ENCODE measurements around the gene TBC1D12.
"Not testable (repeated sequence)": the region's sequence is repeated elsewhere in the genome, so short reads cannot be mapped to it uniquely, and the experiment has no call there.

TBC1D12 gene

DNA sequence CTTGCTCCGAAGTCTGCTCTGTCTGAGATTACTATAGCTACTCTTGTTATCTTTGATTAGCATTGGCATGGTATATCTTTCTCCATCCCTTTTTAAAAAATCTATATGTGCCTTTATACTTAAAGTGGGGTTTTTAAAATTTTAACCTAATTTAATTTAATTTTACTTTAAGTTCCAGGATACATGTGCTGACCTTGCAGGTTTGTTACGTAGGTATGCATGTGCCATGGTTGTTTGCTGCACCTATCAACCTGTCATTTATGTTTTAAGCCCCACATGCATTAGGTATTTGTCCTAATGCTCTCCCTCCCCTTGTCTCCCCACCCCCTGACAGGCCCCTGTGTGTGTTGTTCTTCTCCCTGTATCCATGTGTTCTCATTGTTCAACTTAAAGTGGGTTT, 54.6 kb downstream of the TBC1D12 start:
- DNase-seq (ENCODE audit: low spot score), result no peak

DNA sequence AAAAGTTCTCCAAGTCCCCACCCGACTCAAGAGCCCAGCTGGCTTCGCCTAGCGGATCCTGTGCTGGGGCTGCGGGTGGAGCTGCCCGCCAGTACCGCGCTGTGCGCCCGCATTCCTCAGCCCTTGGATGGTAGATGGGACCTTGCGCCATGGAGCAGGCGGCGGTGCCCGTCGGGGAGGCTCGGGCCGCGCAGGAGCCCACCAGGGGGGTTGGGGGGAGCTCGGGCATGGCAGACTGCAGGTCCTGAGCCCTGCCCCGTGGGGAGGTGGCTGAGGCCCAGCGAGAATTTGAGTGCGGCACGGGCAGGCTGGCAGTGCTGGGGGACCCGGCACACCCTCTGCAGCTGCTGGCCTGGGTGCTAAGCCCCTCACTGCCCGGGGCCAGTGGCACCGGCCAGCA, 57.0 kb downstream of the TBC1D12 start:
- no peak for DNase-seq (ENCODE audit: low spot score)

DNA sequence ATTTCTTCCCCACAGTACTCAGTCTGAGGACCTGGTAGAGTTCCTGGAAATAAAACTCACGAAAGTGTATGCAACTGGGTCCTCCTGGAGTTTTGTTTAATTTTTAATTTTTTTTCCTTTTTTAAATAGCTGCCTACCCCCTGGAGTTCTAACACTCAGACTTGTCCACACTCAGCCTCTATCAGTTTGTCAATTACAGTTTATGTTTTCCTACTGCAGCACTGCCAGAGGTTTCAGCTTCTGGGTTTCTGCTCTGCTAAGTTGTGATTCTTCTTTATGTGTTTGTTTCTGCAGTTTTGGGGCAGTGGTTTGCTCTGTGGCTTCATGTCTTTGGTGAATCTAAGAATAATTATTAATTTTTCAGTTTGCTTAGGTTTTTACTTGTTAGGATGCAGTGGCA, 59.2 kb downstream of the TBC1D12 start:
- no peak for DNase-seq (ENCODE audit: low spot score)

DNA sequence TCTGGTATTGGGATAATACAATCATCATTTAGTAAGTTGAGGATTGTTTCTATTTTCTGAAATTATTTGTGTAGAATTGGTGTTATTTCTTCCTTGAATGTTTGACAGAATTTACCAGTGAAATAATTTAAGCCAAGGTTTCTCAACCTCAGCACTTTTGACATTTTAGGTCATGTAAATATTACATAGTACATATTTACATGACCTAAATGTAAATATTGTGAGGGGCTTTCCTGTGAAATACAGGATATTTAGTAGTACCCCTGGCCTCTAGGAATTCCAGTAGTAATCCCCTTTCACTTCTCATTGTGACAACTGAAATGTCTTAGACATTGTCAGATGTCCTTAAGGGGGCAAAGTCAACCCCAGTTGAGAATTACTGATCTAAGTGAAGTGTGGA, 59.8 kb downstream of the TBC1D12 start:
- DNase-seq (ENCODE audit: low spot score), result no peak

DNA sequence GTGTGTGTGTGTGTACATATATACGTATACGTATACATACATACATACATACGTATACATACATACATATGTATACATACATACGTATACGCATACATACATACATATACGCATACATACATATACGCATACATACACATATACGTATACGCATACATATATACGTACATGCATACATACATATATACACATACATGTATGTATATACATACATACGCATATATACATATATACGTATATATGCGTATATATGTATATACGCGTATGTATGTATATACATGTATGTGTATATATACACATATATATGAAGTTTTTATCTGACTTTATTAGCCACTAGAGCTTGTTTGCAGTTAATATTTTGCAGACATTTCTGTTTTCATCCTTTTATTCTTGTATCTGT, 63.3 kb downstream of the TBC1D12 start:
- no peak for DNase-seq (ENCODE audit: low spot score)

DNA sequence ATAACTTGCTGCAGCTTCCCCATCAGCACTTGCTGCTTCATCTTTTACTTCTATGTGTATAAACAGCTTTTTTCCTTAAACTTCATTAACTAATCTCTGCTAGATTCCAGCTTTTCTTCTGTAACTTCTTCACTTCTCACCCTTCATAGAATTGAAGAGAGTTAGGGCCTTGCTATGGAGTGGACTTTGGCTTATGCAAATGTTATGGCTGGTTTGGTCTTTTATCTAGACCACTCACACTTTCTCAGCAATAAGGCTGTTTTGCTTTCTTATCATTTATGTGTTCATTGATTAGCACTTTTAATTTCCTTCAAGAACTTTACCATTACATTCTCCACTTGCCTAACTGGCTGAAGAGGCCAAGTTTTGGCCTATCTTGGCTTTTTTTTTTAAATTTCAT, 79.1 kb downstream of the TBC1D12 start:
- DNase-seq (ENCODE audit: low spot score), result no peak

DNA sequence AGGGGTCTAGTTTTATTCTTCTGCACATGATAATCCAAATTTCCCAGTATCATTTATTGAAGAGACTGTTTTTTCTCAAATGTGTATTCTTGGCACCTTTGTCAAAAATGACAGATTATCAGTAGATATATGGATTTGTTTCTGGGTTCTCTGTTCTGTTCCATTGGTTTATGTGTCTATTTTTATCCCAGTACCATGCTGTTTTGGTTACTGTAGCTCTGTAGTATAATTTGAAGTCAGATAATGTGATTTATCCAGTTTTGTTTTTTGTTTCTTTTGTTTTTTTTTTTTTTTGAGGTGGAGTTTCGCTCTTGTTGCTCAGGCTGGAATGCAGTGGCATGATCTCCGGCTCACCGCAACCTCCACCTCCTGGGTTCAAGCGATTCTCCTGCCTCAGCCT, 81.6 kb downstream of the TBC1D12 start:
- DNase-seq (ENCODE audit: low spot score), result no peak

DNA sequence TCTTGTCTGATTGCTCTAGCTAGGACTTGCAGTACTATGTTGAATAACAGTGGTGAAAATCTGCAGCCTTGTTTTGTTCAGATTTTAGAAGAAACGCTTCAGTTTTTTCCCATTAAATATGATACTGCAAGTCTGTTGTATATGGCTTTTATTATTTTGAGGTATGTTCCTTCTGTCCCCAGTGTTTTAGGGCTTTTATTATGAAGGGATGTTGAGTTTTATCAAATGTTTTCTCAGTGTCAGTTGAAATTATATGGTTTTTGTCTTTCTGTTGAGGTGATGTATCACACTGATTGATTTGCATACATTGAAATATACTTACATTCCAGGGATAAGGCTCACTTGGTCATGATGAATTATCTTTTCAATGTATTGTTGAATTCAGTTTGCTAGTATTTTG, 82.8 kb downstream of the TBC1D12 start:
- DNase-seq (ENCODE audit: low spot score), result no peak

DNA sequence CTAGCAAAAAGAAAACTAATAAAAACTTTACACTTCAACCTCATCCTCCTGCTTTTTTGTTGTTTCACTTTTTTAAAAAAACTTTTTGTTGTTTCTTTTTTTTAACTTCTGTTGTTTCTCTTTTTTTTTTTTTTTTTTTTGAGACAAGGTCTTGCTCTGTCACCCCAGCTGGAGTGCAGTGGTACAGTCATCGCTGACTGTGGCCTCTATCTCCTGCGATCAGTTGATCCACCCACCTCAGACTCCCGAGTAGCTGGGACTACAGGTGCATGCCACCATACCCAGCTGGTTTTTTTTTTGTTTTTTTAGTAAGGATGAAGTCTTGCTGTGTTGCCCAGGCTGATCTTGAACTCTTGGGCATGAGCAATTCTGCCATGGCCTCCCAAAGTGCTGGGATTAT, 85.2 kb downstream of the TBC1D12 start:
- DNase-seq (ENCODE audit: low spot score), result no peak

DNA sequence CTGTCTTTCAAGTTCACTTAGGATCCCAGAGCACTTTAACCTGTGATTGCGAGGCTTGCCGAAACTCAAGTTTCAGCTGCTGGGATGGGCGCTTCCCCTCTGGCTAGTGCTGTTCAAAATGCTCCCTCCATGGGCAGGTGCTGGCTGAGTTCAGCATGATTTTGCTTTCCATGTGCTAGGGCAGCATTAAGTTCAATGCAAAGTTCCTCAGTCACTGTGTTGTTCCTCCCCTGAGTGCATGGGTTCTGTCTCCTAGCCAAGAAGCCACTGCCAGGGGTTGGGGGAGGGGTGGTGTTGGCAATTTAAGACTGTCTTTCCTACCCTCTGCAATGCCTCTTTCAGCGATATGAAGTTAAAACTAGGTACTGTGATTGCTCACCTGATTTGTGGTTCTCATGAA, 86.8 kb downstream of the TBC1D12 start:
- no peak for DNase-seq (ENCODE audit: low spot score)

DNA sequence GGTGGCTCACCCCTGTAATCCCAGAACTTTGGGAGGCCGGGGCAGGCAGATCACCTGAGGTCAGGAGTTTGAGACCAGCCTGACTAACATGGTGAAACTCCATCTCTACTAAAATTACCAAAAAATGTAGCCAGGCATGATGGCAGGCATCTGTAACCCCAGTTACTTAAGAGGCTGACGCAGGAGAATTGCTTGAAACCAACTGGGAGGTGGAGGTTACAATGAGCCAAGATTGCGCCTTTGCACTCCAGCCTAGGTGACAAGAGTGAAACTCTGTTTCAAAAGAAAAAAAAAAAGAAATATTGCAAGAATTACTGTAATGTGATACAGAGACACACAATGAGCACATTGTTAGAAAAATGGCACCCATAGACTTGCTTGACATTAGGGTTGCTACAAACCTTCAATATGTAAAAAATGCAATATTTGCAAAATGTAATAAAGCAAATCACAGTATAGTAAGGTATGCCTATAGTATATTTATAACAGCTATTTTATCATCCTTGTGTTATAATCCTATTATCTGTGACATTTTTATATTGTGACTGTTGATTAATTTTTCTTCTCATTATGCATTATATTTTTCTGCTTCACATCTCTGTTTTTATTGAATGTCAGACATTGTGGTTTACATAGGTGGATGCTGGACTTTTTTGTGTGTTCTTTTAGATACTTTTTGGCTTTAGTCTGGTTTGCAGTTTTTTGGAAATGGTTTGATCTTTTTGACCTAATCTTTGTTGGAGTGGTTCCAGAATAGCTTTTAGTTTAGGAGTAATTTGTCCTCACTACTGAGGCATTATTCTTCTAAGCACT, 87.8 kb downstream of the TBC1D12 start:
- no peak for DNase-seq (ENCODE audit: low spot score)

DNA sequence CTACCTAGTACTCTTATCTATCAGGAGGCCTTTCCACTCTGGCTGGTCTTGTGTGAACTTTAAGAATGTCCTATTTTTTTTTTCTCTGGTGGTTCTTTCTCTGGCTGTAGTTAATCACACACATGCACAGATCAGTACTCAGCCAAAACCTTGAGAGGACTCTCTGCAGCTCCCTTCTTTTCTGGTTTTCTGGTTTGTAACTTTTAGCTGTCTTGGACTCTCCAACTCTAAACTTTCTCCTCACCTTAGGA, 88.4 kb downstream of the TBC1D12 start:
- no peak for DNase-seq (ENCODE audit: low spot score)

DNA sequence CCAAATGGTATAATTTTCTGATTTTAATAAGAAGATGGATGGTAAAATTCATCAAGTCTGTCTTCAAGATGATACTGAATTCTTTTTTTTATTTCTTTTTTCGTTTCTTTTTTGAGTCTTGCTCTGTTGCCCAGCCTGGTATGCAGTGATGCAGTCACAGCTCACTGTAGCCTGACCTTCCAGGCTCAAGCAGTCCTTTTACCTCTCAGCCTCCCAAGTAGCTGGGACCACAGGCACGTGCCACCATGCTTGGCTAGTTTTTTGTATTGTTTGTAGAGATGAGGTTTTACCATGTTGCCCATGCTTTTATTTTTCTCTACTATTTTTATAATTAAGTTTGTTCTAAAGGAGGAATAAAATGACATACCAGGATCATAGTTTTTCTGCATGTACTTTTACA, 91.1 kb downstream of the TBC1D12 start:
- no peak for DNase-seq (ENCODE audit: low spot score)

DNA sequence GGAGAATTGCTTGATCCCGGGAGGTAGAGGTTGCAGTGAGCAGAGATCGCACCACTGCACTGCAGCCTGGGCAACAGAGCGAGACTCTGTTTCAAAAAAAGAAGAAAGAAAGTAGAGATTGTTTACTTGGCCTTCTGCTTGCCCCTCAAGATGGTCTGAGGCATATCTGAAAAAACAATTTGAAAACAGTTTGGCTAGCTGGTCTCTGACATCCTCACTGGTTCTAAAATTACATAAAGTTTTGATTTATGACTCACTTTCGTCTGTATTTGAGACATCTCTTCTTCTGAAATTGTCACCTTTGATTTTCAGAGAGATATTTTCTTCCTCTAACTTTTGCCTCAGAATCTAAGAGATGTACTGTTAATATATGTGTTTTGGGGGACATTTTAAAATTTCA, 93.7 kb downstream of the TBC1D12 start:
- DNase-seq (ENCODE audit: low spot score), result no peak

DNA sequence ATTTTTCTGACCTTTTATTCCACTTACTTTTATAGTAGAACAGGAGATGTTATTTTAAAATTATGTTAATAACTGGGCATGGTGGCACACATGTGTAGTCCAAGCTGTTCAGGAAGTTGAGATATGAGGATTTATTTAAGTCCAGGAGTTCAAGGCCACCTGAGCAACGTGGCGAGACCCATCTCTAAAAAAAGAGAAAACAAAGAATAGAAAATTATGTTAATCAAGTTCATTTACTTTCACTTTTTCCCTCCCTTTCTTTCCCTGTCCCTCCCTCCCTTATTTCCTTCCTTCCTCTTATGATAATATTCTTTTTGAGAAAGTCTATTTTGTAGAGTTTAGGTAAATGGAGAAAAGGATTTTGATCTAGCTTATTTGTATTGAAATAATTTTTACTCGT, 94.3 kb downstream of the TBC1D12 start:
- no peak for DNase-seq (ENCODE audit: low spot score)

DNA sequence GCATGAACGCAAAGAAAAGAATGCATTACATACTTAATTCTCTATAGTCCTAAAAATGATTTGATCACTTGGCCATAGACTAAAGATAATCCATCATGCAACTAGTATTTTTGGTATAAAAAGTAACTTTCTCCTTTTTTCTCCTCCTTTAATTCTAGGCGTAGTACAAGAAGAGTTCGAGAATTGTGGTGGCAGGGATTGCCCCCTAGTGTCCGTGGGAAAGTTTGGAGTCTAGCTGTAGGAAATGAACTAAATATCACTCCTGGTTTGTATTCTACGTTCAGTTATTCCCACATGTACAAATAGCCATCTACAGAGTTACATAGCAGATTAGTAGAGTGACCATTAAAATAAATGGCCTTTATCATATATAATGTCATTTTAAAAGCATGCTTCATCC, 97.7 kb downstream of the TBC1D12 start:
- DNase-seq (ENCODE audit: low spot score), result no peak

DNA sequence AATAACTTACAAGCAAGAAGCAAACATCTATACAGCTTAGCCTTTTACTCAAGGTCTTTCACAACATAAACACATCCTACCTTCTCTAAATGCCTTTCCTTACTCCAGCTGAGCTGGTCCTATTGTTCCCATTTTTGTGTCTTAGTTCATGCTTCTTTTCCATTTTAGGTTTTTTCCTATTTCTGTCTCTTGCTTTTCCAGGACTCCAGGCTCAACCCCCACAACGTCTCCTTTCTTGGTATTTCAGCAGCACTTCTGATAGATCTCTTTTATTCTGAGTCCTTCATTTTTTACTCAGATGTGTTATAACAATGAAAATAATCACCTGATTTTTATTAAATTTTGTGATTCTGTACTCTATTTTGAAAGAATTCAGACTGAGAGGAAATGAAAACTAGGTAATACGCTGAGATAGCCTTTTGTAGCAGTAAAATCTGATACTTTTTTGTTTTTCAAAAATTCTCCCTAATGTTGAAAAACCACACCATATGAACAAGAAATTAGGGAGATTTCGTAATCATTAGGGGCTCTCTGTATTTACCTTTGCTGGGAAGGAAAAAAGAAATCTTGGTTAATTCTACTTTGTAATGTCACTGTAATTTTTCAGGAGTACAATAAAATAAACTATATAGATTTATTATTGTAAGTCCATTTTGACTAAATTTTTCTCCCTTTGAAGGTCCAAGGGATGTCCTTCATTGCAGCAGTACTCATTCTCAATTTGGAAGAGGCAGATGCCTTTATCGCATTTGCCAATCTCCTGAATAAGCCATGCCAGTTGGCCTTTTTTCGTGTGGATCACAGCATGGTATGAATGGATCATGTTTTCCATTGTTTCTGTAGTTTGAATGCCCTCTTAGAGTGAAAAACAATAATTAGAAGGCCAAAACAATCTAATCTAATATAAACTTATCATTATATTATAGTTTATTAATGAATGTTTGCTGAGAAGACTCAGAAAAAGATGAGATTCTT, 119.2 kb downstream of the TBC1D12 start:
- DNase-seq (ENCODE audit: low spot score), result no peak

DNA sequence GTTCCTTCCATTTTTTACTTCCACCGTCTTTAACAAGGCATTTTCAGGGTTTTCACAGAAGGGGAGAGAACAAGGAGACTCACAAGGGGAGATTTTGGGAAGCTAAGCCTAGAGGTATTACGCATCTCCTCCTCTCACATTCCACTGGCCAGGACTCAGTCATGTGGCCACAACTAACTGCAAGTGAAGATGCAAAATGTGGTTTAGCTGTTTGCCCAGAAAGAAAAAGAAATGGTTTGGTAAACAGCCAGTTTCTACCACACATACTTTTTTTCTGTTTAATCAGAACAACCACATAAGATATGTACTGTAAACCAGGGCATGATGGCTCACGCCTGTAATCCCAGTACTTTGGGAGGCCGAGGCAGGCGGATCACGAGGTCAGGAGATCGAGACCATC, 121.8 kb downstream of the TBC1D12 start:
- DNase-seq (ENCODE audit: low spot score), result peak; percentile 25

DNA sequence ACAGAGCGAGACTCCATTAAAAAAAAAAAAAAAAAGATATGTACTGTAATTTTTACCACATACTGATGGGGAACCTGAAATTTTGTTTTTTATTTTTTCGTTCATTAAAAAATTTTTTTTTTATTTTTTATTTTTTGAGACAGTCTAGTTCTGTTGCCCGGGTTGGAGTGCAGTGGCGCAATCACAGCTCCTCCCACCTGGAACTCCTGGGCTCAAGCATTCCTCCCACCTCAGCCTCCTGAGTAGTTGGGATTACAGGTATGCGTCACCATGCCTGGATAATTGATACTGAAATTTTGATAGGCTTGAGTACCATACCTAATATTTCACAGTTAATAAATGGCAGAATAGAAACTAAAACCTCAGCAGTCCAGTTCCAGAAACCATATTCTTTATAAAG, 122.4 kb downstream of the TBC1D12 start:
- no peak for DNase-seq (ENCODE audit: low spot score)

DNA sequence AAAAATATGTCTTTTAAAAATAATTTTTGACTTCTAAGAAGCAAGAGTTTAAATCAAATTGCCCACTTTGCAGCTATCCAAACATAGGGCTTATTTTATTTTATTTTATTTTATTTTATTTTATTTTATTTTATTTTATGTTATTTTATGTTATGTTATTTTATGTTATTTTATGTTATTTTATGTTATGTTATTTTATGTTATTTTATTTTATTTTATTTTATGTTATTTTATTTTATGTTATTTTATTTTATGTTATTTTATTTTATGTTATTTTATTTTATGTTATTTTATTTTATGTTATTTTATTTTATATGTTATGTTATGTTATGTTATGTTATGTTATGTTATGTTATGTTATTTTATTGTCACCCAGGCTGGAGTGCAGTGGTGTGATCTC, 129.2 kb downstream of the TBC1D12 start:
- not testable (repeated sequence) for DNase-seq (ENCODE audit: low spot score)

DNA sequence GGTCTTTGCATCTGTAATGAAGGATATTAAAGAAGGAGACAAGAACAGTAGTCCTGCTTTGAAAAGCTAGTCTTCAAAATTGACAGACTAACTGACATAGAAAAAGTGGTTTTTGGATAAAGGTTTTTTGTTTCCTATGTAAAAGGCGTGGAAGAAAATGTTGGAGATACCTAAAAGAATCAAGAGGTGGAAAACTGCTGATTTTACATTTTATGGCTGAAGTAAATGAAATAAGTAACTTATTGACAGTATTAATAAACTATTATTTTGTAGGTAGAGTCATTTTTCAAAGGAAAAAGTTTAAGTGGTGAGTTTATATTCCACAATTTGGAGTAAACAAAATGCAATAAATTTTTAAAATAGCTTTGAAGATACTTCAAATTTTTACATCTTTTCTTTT, 130.7 kb downstream of the TBC1D12 start:
- DNase-seq (ENCODE audit: low spot score), result no peak

DNA sequence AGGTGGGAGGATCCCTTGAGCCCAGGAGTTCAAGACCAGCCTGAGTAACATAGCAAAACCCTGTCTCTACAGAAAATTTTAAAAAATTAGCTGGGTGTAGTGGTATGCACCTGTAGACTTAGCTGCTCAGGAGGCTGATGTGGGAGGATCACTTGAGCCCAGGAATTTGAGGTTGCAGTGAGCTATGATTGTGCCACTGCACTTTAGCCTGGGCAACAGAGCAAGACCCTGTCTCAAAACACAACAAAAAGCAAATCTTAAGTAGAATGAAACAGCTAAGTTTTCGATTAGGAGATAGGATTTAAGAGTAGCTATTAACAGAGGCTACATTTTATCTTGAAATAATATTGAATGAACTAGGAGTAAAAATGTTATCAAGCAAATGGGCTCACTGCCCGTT, 139.9 kb downstream of the TBC1D12 start:
- not testable (repeated sequence) for DNase-seq (ENCODE audit: low spot score)

DNA sequence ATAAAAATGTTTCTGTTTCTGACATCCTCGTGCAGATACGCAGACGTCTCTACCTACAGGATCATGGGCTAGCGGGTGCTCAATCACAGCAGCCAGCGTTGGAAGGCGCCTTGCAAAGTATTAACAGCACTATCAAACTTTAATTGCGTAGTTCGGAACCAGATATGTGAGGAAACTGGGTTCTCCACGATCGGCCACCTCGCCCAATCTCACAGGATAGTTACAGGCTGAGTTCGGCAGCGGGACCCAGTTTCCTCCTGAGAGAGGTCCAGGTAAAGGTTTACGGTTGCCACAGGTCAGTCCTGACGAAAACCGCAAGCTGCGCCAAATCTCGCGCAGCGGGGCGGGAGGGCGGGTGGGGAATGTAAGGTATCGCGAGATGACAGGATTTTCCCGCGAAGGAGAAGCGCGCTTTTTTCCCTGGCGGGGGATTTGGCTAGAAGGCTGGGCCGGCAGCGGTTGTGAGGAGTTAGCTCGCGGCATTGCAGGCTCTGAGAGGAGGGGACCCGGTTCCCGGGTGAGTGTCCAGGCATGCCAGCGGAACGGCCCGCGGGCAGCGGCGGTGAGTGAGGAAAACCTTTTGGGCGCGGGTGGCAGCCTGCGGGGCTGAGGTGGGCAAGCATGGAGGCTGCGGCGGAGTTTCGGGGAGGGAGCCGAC, 143.2 kb downstream of the TBC1D12 start, which contains the start of gene HELLS:
HELLS (plus strand) TSS at position 398 of the 658 bp plus-strand sequence; CDS start at position 532, 134 bp downstream.
- DNase-seq (ENCODE audit: low spot score), result peak; percentile 92

Data from iPS-NIHi11 (cell line).